K562 (cell line): Measurements from ENCODE around the gene NUP98. TPM values are rescaled to one million over a fixed set of nuclear protein-coding genes. Genes with fewer than 3 reads are reported as not detected.

Experiments
- ASH1L ChIP-seq: fragments of 450-650 bp; IDR thresholded peaks from 2 replicates; pipeline ENCODE4 v1.6.1; 2018; ENCODE audit warnings: borderline replicate concordance, mild to moderate bottlenecking, low read depth; ENCODE audit not compliant: partially characterized antibody
- CBX1 ChIP-seq: sonication (generic); IDR thresholded peaks from 2 replicates; pipeline ENCODE4 v1.6.1; 2016; ENCODE audit warnings: antibody characterized with exemption, low read depth, mild to moderate bottlenecking
- CHD1 ChIP-seq: fragments of 200-600 bp; sonication (generic); IDR thresholded peaks from one replicate; pipeline ENCODE4 v1.6.1; 2012; ENCODE audit warnings: mild to moderate bottlenecking, moderate library complexity, low read length, inconsistent platforms
- ELF4 ChIP-seq: fragments of 450-650 bp; formaldehyde crosslinking; IDR thresholded peaks from 2 replicates; pipeline ENCODE4 v1.4.0; 2022; ENCODE audit warnings: missing genetic modification characterization
- EWSR1 ChIP-seq: fragments of 450-650 bp; IDR thresholded peaks from 2 replicates; pipeline ENCODE4 v1.6.1; 2018; ENCODE audit warnings: borderline replicate concordance, mild to moderate bottlenecking, low read depth, moderate library complexity; ENCODE audit not compliant: partially characterized antibody
- GATA2 ChIP-seq: sonication (generic); formaldehyde crosslinking; IDR thresholded peaks from 2 replicates; pipeline ENCODE4 v1.4.0; 2020; ENCODE audit warnings: mild to moderate bottlenecking, missing genetic modification reagents
- HSF4 ChIP-seq: fragments of 250-450 bp; sonication (Bioruptor Pico); IDR thresholded peaks from 2 replicates; pipeline ENCODE4 v2.1.2; 2022; ENCODE audit warnings: mild to moderate bottlenecking, moderate library complexity, borderline replicate concordance
- JUND ChIP-seq, 2 experiments: IDR thresholded peaks; 2 replicates in 1 of 2; 3 replicates in 1 of 2; pipeline ENCODE4 v1.6.1; 2011; ENCODE audit warnings: borderline replicate concordance in 2 of 2, low read depth in 2 of 2, low read length in 2 of 2, improper control_type of control experiment in 1 of 2, missing biosample characterization in 1 of 2, missing genetic modification characterization in 1 of 2, missing genetic modification reagents in 1 of 2
- MYC ChIP-seq, 2 experiments: fragments of 250-450 bp in 1 of 2; sonication (Bioruptor Pico) in 1 of 2; IDR thresholded peaks; 2 replicates each; pipeline versions ENCODE4 v1.5.1 to v1.6.1; 2012 to 2021; ENCODE audit warnings: low read depth in 2 of 2, borderline replicate concordance in 1 of 2, improper control_type of control experiment in 1 of 2, low read length in 1 of 2, mild to moderate bottlenecking in 1 of 2, moderate library complexity in 1 of 2
- SNRNP70 ChIP-seq: fragments of 200-400 bp; formaldehyde crosslinking; optimal IDR thresholded peaks from 2 replicates; pipeline ENCODE3; 2017; ENCODE audit warnings: low read depth, low read length
- TEAD1 ChIP-seq, 2 experiments: fragments of 450-650 bp in 1 of 2; sonication (generic) in 1 of 2; formaldehyde crosslinking; IDR thresholded peaks; 2 replicates each; pipeline versions ENCODE4 v1.4.0 to v1.8.0; 2020 to 2022; ENCODE audit warnings: mild to moderate bottlenecking in 2 of 2, missing genetic modification reagents in 1 of 2
- ZC3H4 ChIP-seq: sonication (generic); formaldehyde crosslinking; IDR thresholded peaks from 2 replicates; pipeline ENCODE4 v1.9.0; 2021; ENCODE audit warnings: missing genetic modification reagents, borderline replicate concordance
- ZNF408 ChIP-seq: fragments of 250-450 bp; sonication (Bioruptor Pico); IDR thresholded peaks from 2 replicates; pipeline ENCODE4 v1.4.0; 2020; ENCODE audit warnings: low read depth, mild to moderate bottlenecking, moderate library complexity
- ZNF695 ChIP-seq: fragments of 450-650 bp; formaldehyde crosslinking; IDR thresholded peaks from 2 replicates; pipeline ENCODE4 v1.4.0; 2020; ENCODE audit warnings: mild to moderate bottlenecking, moderate library complexity
- ZNF77 ChIP-seq: fragments of 250-450 bp; sonication (Bioruptor Pico); IDR thresholded peaks from 2 replicates; pipeline ENCODE4 v1.5.0; 2020
- polyA plus RNA-seq, 8 experiments: library from polyadenylated mRNA; depleted of rRNA in 4 of 8; stranded (reverse) in 5 of 8; unstranded in 3 of 8; fragments of >200 nt; fragmentation: Nextera tagmentation in 2 of 8; fragmentation: Illumina TruSeq in 1 of 8; extraction: Ambion mirVana in 2 of 8; extraction: Trizol in 1 of 8; gene quantifications; 2 replicates each; pipeline versions ENCODE4 v1.2.1 to v1.2.3, GENCODE V29; 2011 to 2014; ENCODE audit warnings: inconsistent platforms in 1 of 8, missing spikeins in 1 of 8
- total RNA-seq, 7 experiments: library from RNA; depleted of rRNA in 6 of 7; stranded (reverse); fragments of >200 nt in 6 of 7; fragmentation: Illumina TruSeq in 2 of 7; extraction: Trizol in 2 of 7; gene quantifications; 2 replicates each; pipeline versions ENCODE4 v1.2.1 to v1.2.3, GENCODE V29; 2011 to 2021; ENCODE audit warnings: low replicate concordance in 1 of 7
- TF ChIP-seq, protein P1 (sequence below): fragments of 250-450 bp; sonication (Bioruptor Pico); IDR thresholded peaks from 2 replicates; pipeline ENCODE4 v1.4.0; 2020; ENCODE audit warnings: borderline replicate concordance
- TF ChIP-seq, protein P2 (sequence below): fragments of 450-650 bp; IDR thresholded peaks from 2 replicates; pipeline ENCODE4 v1.6.1; 2016; ENCODE audit warnings: antibody characterized with exemption
- TF ChIP-seq, protein P3 (sequence below): fragments of 250-450 bp; sonication (Bioruptor Pico); IDR thresholded peaks from 2 replicates; pipeline ENCODE4 v1.8.0; 2021; ENCODE audit warnings: moderate library complexity, mild to moderate bottlenecking, inconsistent platforms
- TF ChIP-seq, protein P4 (sequence below), 2 experiments: IDR thresholded peaks in 1 of 2; conservative IDR thresholded peaks in 1 of 2; 2 replicates each; pipeline ENCODE4 v1.6.1; 2016; ENCODE audit warnings: low read depth in 2 of 2, mild to moderate bottlenecking in 1 of 2, missing compliant biosample characterization in 1 of 2, missing genetic modification characterization in 1 of 2, moderate library complexity in 1 of 2

Gene NUP98
- total and polyA plus RNA-seq, 9 of the 15 experiments (the other 6 are each of a cell fraction or from before 2014, with no cell fraction given): 45.1 to 196 (median 130) TPM

DNA sequence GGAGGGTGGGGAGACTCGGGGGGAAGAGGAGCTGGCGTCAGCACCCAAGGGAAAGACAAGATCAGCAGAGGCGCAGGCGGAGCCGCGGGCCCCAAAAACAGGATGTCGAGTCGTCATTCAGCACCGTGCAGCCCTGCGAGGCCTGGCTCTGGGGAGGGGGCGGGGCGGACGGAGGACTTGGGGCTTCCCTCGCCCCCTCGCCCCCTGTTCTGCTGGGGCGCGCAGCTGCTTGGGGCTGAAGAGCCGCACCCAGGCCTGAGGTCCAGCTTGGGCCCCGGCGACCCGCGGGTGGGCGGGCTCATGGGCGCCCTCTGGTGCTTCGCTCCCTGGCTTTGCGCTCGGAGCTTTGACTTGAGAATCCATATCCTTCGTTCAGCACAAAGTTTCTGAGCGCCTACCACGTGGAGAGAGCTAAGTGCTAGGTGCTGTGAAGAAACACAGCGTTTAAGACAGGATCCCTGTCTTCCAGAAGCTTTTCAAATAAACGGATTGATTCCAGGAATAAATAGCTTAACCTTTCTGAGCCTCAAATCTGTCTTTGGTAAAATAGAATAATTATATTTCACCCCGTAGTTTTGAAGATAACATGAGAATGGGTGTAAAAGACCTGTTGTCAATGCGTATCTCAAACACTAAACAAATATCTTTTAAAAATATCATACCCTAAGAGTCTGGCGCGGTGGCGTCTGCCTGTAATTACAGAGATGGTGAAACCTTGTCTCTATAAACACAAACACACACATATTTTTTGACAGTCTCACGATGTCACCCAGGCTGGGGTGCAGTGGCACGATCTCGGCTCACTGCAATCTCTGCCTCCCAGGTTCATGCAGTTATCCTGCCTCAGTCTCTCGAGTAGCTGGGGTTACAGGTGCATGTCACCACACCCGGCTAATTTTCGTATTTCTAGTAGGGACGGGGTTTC, 44.3 kb upstream of the NUP98 start (continued):
- TF ChIP-seq EWSR1: no peak
- TF ChIP-seq TEAD1 (CRISPR knock-in tag; IDR thresholded peaks at IDR 0.05): no peak
- no peak for TF ChIP-seq ZNF408 (CRISPR knock-in tag)
- peak; percentile 95 for TF ChIP-seq MYC (IDR thresholded peaks at IDR 0.05; ENCODE audit: low read depth, low read length)
- no peak; the same call in 1 of the 2 replicates for TF ChIP-seq MYC (CRISPR knock-in tag; IDR thresholded peaks at IDR 0.05; ENCODE audit: borderline replicate concordance, low read depth)
- TF ChIP-seq, protein P1, sequence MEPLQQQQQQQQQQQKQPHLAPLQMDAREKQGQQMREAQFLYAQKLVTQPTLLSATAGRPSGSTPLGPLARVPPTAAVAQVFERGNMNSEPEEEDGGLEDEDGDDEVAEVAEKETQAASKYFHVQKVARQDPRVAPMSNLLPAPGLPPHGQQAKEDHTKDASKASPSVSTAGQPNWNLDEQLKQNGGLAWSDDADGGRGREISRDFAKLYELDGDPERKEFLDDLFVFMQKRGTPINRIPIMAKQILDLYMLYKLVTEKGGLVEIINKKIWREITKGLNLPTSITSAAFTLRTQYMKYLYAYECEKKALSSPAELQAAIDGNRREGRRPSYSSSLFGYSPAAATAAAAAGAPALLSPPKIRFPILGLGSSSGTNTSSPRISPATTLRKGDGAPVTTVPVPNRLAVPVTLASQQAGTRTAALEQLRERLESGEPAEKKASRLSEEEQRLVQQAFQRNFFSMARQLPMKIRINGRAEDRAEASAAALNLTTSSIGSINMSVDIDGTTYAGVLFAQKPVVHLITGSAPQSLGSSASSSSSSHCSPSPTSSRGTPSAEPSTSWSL: no peak
- no peak for TF ChIP-seq CHD1
- no peak for TF ChIP-seq JUND (IDR thresholded peaks at IDR 0.05; ENCODE audit: borderline replicate concordance, low read depth, low read length)
- no peak; the same call in 2 of the 3 replicates for TF ChIP-seq JUND (tag; IDR thresholded peaks at IDR 0.05; ENCODE audit: borderline replicate concordance, low read depth, low read length)
- peak; percentile 21; the same call in 1 of the 2 replicates for TF ChIP-seq CBX1
- TF ChIP-seq GATA2 (CRISPR knock-in tag): peak; percentile 59
- no peak for TF ChIP-seq ELF4 (CRISPR knock-in tag)
- TF ChIP-seq, protein P2, sequence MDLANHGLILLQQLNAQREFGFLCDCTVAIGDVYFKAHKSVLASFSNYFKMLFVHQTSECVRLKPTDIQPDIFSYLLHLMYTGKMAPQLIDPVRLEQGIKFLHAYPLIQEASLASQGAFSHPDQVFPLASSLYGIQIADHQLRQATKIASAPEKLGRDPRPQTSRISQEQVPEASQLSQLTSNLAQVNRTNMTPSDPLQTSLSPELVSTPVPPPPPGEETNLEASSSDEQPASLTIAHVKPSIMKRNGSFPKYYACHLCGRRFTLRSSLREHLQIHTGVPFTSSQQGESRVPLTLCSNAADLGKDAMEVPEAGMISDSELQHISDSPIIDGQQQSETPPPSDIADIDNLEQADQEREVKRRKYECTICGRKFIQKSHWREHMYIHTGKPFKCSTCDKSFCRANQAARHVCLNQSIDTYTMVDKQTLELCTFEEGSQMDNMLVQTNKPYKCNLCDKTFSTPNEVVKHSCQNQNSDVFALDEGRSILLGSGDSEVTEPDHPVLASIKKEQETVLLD: 0 out of 2 replicates have a peak, but pooled peaks have one; percentile 13
- no peak for TF ChIP-seq ZNF77
- TF ChIP-seq ZC3H4 (CRISPR knock-in tag): no peak
- TF ChIP-seq, protein P3, sequence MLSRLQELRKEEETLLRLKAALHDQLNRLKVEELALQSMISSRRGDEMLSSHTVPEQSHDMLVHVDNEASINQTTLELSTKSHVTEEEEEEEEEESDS: no peak
- TF ChIP-seq ZNF695 (CRISPR knock-in tag): no peak
- TF ChIP-seq ASH1L: no peak
- TF ChIP-seq HSF4 (CRISPR knock-in tag): no peak
- TF ChIP-seq, protein P4, sequence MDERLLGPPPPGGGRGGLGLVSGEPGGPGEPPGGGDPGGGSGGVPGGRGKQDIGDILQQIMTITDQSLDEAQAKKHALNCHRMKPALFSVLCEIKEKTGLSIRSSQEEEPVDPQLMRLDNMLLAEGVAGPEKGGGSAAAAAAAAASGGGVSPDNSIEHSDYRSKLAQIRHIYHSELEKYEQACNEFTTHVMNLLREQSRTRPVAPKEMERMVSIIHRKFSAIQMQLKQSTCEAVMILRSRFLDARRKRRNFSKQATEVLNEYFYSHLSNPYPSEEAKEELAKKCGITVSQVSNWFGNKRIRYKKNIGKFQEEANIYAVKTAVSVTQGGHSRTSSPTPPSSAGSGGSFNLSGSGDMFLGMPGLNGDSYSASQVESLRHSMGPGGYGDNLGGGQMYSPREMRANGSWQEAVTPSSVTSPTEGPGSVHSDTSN (CRISPR knock-in tag; IDR thresholded peaks at IDR 0.05; ENCODE audit: low read depth): no peak
- TF ChIP-seq, protein P4 (tag; conservative IDR thresholded peaks at IDR 0.05; ENCODE audit: low read depth): no peak
- TF ChIP-seq SNRNP70: no peak
